Hypothalamus (tissue), 51 donors: ENCODE data around the gene HOXA5.
A peak's percentile ranks its signal among the peaks of the same experiment; 100 is the strongest.

Experiments used
- DNase-seq, 51 donors: peaks; one replicate each; lab custom pipeline; 2025; lab: John Stamatoyannopoulos, UW

Gene HOXA5

DNA sequence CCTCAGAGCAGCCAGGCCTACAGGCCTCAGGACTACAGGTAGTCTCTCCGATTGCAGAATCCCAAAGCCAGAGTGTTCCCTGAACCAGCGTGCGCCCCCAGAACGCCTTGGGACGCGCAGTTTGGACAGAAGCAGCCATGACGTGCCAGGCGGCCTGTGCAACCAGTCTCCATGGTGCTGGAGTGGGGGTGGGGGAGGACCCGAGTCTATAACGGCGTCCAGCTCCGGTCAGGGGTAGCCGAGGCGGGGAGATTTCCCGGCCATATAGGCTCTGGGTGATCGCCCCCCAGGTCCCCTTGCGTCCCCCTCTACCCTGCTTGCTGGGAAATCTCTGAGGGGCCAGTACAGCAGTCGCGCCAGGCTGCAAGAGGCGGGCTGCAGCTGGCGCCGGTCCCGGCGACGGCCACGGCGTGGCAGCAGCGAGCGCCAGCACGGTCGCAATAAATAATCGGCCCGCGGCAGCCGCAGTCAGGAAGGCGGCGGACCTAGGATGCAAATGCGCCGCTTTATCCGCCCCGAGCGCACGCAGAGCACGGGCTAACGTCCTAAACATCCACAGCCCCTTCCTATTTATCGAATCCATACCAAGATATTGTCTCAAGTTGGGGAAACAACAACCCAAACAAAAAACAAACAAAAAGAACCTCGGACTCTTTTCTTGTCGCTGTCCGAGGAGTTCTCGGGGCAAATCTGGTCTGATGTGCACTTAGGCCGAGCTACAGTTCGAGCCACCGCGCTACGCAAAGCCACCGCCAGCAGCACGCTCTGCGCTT is 7.3 kb upstream of the HOXA5 start:
- DNase-seq, result peak in 12 of 51 donors; percentile 4 to 56 (median 17)

DNA sequence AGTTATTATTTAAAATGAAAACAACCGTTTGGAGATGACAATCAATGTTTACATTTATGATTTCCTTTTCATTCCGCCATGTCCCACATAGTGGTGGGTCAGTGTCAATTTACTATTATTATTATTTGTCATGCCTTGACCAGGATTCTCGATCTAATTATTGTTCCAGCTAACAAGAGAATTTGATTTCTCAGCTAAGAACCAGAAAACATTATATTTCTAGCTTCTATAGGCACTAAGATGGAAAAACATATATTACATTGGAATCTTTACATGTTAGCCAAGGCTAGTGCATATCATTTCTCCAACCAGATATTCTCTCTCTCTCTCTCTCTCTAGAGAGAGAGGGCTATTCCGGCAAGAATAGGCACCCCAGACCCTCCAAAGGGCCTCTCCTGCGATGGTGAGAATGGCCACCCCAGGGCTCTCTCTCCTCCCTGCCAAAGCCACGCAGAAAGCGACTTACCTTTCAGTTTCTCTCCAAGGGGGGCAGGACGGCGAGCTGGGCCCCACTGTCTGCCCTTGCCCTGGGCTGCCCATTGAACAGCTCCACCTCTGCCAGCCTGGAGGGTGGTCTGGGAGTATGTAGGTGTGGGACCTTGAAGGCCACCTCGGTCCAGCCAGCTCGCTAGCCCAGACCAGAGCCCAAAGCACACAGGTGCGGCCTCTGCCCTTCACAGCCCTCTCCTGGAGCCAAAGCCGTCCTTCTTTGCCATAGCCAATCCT is 6.5 kb upstream of the HOXA5 start:
- no peak for DNase-seq

- no peak for DNase-seq
Measured at GRCh38 chr7:27148756-27149641, 5.5 kb upstream of the HOXA5 start.

DNA sequence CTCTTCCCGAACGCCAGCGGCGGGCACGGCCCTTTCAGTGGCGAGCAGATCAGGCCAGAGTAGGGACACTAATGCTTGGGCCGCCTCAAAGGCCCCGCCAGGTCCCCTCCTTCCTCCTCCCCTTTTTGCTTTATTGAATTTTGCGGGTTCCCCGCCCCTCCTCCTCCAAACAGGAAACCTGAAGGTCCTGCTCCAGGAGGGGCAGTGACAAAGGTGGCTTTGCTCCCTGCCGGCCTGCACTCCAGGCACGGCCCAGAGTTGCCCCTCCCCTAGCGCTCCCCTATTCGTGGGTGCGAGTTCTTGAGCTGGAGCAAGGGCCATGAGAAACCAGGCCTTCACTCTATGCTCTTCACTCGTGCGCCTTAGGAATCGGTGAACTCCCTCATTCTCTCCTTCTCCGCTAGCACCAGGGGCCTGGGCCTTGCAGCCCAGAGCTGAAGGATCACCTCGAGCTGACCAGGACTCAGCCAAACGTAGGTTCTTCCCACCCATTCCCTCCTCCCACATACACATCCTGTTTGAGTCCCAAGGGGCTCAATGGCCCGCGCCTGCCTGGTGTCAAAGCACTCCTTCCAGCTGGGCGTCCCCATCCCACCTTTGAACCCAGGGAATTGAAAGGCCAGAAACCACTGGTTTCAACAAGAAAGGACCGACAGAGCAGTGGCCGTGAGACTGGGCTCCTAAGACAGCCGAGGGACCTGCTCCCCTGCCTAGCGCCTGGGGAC is 4.7 kb upstream of the HOXA5 start:
- DNase-seq, result no peak

DNA sequence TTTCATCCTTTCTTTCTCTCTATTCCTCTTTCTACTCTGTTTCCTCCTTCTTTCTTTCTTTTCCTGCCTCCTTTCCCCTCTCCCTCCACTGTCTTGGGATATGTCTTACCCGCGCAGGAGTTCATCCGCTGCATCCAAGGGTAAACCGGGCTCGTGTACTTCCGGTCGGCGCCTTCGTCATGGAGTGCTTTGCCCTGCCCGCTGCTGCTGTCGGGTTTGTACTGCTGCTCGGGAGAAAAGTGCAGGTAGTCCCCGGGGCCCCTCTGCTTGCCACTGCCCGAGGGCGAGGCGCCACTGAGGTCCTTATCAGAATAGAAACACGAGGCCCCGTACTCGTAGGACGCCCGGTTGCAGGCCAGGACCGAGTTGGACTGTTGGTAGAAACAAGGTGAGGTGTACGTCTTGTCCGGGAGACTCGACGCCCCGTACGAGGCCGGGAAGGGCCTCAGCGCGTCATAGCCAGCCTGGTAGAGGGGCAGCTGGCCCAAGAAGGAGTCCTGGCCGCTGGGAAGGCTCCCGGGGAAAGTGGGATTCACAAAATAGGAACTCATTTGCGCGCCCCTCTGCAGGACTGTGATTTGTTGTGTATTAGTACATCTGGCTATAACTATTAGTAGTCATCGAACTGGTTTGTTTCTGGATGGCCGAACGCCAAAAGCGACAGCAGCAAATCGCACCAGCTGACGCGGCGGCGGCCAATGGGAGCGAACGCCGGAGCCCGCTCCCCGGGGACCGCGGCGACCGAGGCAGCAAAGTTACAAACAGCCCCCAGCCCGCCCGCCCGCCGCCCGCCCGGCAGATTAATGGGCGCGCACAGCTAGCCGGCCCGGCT is 3.9 kb upstream of the HOXA5 start, which contains the start of gene HOXA6:
HOXA6 (minus strand) TSS at position 576 of the 832 bp plus-strand sequence; CDS start at position 551, 25 bp downstream.
- DNase-seq, result no peak

DNA sequence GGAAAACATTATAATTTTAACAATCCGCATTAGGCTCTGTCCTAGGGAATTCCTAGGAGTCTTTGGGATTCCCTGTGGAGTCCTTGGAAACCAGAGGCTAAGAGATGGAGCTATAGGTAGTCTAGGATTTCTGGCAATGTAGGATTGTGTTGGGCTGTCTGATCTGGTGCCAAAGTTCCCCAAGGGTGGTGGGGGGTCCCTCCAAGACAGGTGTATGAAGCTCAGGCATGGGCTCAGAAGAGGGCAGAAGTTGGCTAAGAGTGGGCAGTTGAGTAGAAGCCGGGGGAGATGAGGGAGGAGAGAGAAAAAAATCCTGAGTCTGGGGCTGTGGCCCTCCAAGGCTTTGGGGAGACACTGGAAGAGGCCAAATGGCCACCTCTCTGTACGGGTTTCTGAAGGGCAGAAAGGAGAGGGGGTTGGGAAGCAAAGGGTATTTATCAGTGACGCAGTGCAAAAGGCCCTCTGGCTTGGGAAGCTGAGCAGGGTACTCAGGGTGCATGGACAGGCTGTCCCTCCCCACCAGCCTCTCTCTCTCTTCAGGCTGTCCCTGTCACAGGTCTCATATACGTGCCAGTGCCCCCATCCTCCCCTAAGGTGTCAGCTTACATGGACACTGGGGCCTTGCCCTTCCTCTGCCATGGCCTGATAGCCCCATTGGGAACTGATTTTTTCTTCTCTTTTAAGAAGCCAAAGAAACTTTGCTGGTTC is 3.2 kb upstream of the HOXA5 start:
- DNase-seq, result no peak

GRCh38 chr7:27145914-27146412 is 2.5 kb upstream of the HOXA5 start:
- no peak for DNase-seq

DNA sequence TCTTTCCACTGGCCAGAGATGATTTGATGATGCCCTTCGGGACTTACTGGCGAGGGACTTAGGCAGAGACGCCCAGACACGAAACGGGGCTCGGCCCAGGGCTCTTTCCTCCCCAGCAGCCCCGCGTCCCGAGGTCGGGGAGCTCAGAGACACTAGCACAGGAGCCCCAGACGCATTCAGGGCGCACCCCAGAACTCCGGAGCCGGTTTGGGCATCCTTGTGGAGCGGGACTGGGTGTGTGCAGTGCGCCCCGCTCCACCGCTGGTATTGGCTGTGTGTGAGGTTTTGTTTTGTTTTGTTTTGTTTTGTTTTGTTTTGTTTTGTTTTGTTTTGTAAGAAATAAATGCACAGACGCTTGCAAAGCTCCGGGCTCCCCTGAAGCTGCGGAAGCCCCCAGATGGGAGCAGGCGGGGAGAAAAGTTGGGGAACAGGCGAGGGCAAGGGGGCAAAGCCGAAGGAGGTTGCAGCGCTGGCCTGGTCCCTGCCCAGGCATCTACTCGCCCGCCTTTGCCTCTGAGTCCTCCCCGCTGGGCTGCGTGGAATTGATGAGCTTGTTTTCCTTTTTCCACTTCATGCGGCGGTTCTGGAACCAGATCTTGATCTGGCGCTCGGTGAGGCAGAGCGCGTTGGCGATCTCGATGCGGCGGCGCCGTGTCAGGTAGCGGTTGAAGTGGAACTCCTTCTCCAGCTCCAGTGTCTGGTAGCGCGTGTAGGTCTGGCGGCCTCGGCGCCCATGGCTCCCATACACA is 1.9 kb upstream of the HOXA5 start:
- no peak for DNase-seq

DNA sequence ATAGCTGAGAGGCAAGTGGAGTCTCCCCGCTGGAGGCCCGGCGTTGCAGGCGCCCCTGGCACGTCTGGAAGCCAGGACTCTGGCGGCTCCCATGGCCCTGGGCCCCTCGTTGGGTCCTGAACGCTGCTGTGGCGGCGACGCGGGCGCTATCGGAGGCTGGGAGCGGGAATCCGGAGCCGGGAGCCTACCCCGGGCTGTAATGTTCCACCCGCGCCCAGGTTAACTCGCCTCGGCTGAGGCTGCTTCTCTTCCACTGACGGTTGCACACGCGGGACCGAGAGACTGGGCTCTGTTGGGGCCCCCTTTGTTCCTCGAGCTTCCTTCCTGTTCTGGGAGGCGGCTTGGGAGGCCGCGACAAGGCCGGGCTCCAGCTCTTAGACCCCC is 1.3 kb upstream of the HOXA5 start:
- no peak for DNase-seq

GRCh38 chr7:27143950-27144780 is 684 bp upstream of the HOXA5 start:
- DNase-seq, result no peak

DNA sequence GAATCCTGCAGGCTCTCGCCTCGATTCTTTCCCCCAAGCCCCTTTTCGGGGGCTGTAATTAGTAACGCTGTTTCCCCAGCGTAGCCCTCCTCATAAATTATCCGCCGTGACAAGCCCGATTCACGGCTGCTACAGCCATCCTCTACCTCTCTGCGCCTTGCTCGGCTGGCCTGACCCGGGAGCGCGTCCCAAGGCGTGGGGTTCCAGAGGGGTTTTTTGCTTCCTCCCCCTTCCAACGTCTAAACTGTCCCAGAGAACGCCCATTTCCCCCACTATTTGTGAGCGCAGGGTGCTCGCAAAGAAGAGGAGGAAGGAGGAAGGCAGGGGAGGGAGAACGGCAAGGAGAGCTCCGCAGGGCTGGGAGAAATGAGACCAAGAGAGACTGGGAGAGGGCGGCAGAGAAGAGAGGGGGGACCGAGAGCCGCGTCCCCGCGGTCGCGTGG is 880 bp downstream of the HOXA5 start:
- no peak for DNase-seq

GRCh38 chr7:27141923-27142579 is 1.4 kb downstream of the HOXA5 start:
- no peak for DNase-seq

DNA sequence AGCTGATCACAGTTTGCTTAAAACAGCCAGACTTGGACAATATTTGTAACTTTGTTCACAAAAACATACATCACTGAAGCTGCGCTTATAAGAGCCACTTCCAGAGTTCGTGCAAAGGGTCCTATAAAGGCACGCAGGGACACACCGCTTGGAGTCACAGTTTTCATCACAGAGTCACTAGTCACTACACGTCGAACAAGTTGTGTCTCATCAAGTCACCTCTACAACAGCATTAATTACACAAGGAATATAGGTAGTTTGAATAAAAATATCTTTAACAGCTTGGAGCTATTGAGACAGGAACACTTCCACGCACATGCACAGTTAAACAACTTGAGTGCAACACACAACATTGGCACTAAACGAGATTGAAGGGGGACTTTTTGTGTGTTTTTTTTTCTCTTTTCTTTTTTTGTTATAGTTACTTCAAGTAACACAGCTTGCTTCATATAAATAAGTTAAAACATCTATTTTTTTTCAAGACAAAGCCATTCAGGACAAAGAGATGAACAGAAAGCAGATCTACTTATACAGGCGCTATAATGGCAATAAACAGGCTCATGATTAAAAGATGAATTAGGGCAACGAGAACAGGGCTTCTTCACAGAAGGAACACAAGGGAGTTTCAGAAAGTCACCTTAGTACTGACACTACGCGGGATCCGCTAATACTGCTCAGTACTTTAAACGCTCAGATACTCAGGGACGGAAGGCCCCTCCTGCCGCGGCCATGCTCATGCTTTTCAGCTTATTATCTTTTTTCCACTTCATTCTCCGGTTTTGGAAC is 2.2 kb downstream of the HOXA5 start:
- no peak for DNase-seq

DNA sequence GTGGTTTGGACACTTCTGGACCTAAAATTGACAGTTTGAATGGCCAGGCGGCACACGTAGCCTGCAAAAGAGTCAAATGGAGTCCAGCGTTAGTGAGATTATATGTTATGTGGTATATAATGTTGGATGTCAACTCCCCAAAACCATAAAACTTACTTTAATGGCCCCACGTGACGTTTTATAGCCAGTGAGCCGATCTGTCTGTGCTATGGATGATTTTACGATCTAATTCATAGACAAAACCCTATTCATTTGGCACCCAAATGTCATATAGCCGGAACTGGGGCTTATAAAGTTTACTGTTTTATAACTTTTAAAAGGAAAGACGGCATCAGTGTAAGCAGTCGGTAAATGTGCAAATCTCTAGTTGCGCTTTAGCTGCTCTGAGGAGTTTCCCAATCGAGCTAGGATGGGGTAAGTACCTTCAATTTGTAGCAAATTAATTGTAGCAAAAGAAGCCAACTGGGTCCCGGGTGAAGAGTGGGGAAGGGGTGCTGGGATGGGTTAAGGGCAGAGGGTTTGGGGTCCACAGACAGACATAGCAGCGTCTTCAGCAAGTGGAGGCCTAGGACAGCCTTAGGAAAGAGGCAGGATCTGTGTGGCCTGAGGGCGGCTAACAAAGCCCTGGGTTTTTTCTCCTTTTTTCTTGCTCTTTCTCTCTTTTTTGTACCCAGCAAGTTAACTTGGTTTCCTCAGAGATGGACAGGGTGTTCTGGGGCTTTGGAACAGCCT is 3.2 kb downstream of the HOXA5 start:
- no peak for DNase-seq
